AG08395 (cell line): ENCODE measurements around the gene ATXN7L1.
A peak's percentile ranks its signal among the peaks of the same experiment; 100 is the strongest.

Experiments used
- DNase-seq: peaks from one replicate; pipeline ENCODE4 v3.0.0; 2012; ENCODE audit warnings: mixed read lengths, low spot score

ATXN7L1 gene

GRCh38 chr7:105827151-105827875 lies 49.1 kb downstream of the ATXN7L1 start:
- no peak for DNase-seq

- peak; percentile 53 for DNase-seq
Observed at GRCh38 chr7:105826143-105826542, 50.3 kb downstream of the ATXN7L1 start.

GRCh38 chr7:105825371-105825770 lies 51.0 kb downstream of the ATXN7L1 start:
- no peak for DNase-seq

- DNase-seq = no peak
Observed at GRCh38 chr7:105822806-105823205, 53.6 kb downstream of the ATXN7L1 start.

GRCh38 chr7:105821527-105821926 lies 54.9 kb downstream of the ATXN7L1 start:
- no peak for DNase-seq

- no peak for DNase-seq
Observed at GRCh38 chr7:105820363-105821066, 55.9 kb downstream of the ATXN7L1 start.

- no peak for DNase-seq
Observed at GRCh38 chr7:105819559-105819958, 56.8 kb downstream of the ATXN7L1 start.

GRCh38 chr7:105816954-105817615 lies 59.3 kb downstream of the ATXN7L1 start:
- DNase-seq = no peak

GRCh38 chr7:105816266-105816843 lies 60.0 kb downstream of the ATXN7L1 start:
- no peak for DNase-seq

- no peak for DNase-seq
Observed at GRCh38 chr7:105815576-105815975, 60.8 kb downstream of the ATXN7L1 start.

- no peak for DNase-seq
Observed at GRCh38 chr7:105814481-105814880, 61.9 kb downstream of the ATXN7L1 start.

GRCh38 chr7:105811189-105811847 lies 65.1 kb downstream of the ATXN7L1 start:
- no peak for DNase-seq

GRCh38 chr7:105810556-105810955 lies 65.8 kb downstream of the ATXN7L1 start:
- DNase-seq = no peak

- DNase-seq = peak; percentile 65
Observed at GRCh38 chr7:105808703-105809590, 67.5 kb downstream of the ATXN7L1 start.

- DNase-seq = no peak
Observed at GRCh38 chr7:105808209-105808608, 68.2 kb downstream of the ATXN7L1 start.

GRCh38 chr7:105807448-105807762 lies 69.0 kb downstream of the ATXN7L1 start:
- DNase-seq = no peak

- DNase-seq = peak; percentile 86
Observed at GRCh38 chr7:105806592-105807447, 69.6 kb downstream of the ATXN7L1 start.

- no peak for DNase-seq
Observed at GRCh38 chr7:105805447-105806019, 70.9 kb downstream of the ATXN7L1 start.

- no peak for DNase-seq
Observed at GRCh38 chr7:105803429-105803736, 73.0 kb downstream of the ATXN7L1 start.
